Glutamatergic neuron (in vitro differentiated cells): Measurements from ENCODE around the gene B4GALNT3. TPM values are rescaled to one million over a fixed set of nuclear protein-coding genes. Genes with fewer than 3 reads are reported as not detected.

Experiments
- DNase-seq: peaks from one replicate; pipeline ENCODE4 v3.0.0; 2022
- H3K27ac Mint-ChIP-seq: one replicate; pipeline ENCODE4 v1.8.0; 2020; ENCODE audit warnings: mild to moderate bottlenecking, mixed read lengths, inconsistent platforms; ENCODE audit not compliant: unreplicated experiment
- H3K27me3 Mint-ChIP-seq: one replicate; pipeline ENCODE4 v1.8.0; 2020; ENCODE audit warnings: mild to moderate bottlenecking, moderate library complexity, mixed read lengths, inconsistent platforms; ENCODE audit not compliant: unreplicated experiment
- H3K36me3 Mint-ChIP-seq: one replicate; pipeline ENCODE4 v1.8.0; 2020; ENCODE audit warnings: mild to moderate bottlenecking, mixed read lengths, inconsistent platforms; ENCODE audit not compliant: unreplicated experiment
- H3K4me1 Mint-ChIP-seq: one replicate; pipeline ENCODE4 v1.8.0; 2020; ENCODE audit warnings: mild to moderate bottlenecking, low read depth, mixed read lengths, inconsistent platforms; ENCODE audit not compliant: unreplicated experiment
- H3K4me3 Mint-ChIP-seq: one replicate; pipeline ENCODE4 v1.8.0; 2020; ENCODE audit warnings: mild to moderate bottlenecking, mixed read lengths, inconsistent platforms; ENCODE audit not compliant: unreplicated experiment
- H3K9me3 Mint-ChIP-seq: one replicate; pipeline ENCODE4 v1.8.0; 2020; ENCODE audit warnings: mild to moderate bottlenecking, moderate library complexity, mixed read lengths, inconsistent platforms; ENCODE audit not compliant: unreplicated experiment
- CTCF ChIP-seq: fragments of 200-600 bp; sonication (generic); IDR thresholded peaks from one replicate; pipeline ENCODE4 v1.5.0; 2021; ENCODE audit not compliant: partially characterized antibody, unreplicated experiment
- total RNA-seq: library from RNA; stranded (reverse); fragmentation: NEBNext Ultra II Directional; extraction: Animal tissue kit (Norgen Biotek cat#: 25700); gene quantifications from one replicate; pipeline ENCODE4 v1.2.1, GENCODE V29; 2021; ENCODE audit not compliant: unreplicated experiment

B4GALNT3 gene
- total RNA-seq, 1 donor from 2014 or later: 3.3 TPM

- H3K9me3 Mint-ChIP-seq: peaks cover under 1% of the 10 kb centered on the region
- peaks cover 5% of the 10 kb centered on the region for H3K27me3 Mint-ChIP-seq
- H3K4me1 Mint-ChIP-seq: no peaks in the 10 kb centered on the region
- H3K36me3 Mint-ChIP-seq: no peaks in the 10 kb centered on the region
- TF ChIP-seq CTCF: no peak
- no peak overlapping the region for H3K4me3 Mint-ChIP-seq
- no peak overlapping the region for H3K27ac Mint-ChIP-seq
- no peak for DNase-seq
Measured at GRCh38 chr12:508795-509194, 49.1 kb downstream of the B4GALNT3 start.

- H3K4me1 Mint-ChIP-seq: no peaks in the 10 kb centered on the region
- H3K9me3 Mint-ChIP-seq: peaks cover 4% of the 10 kb centered on the region
- H3K4me3 Mint-ChIP-seq: no peak overlapping the region
- no peak for DNase-seq
- H3K27ac Mint-ChIP-seq: no peak overlapping the region
- H3K27me3 Mint-ChIP-seq: peaks cover 5% of the 10 kb centered on the region
- no peaks in the 10 kb centered on the region for H3K36me3 Mint-ChIP-seq
- TF ChIP-seq CTCF: no peak
Measured at GRCh38 chr12:509500-509899, 49.8 kb downstream of the B4GALNT3 start.

- TF ChIP-seq CTCF: no peak
- H3K36me3 Mint-ChIP-seq: no peaks in the 10 kb centered on the region
- no peak for DNase-seq
- peaks cover 4% of the 10 kb centered on the region for H3K9me3 Mint-ChIP-seq
- no peak overlapping the region for H3K27ac Mint-ChIP-seq
- no peaks in the 10 kb centered on the region for H3K4me1 Mint-ChIP-seq
- peaks cover 5% of the 10 kb centered on the region for H3K27me3 Mint-ChIP-seq
- no peak overlapping the region for H3K4me3 Mint-ChIP-seq
Measured at GRCh38 chr12:510071-510825, 50.5 kb downstream of the B4GALNT3 start.

GRCh38 chr12:512933-513332, 53.2 kb downstream of the B4GALNT3 start:
- Mint-ChIP-seq H3K4me3 (no peak overlapping the region), H3K27ac (no peak overlapping the region)

More at GRCh38 chr12:512933-513332, 53.2 kb downstream of the B4GALNT3 start:
- TF ChIP-seq CTCF: no peak
- Mint-ChIP-seq H3K9me3 (peaks cover 4% of the 10 kb centered on the region), H3K36me3 (no peaks in the 10 kb centered on the region), H3K27me3 (peaks cover 5% of the 10 kb centered on the region), H3K4me1 (no peaks in the 10 kb centered on the region)
- no peak for DNase-seq
